RWPE2 (cell line): Measurements from ENCODE around the gene CEP104.

Experiments
- ATAC-seq: fragments of 200-7000 bp; cut with Tn5 transposase; 3 replicates; pipeline ENCODE4 v1.9.1; 2021; ENCODE audit warnings: low read depth
- DNase-seq: peaks from one replicate; pipeline ENCODE4 v3.0.0-alpha.2; 2020; ENCODE audit warnings: low spot score
- H3K27ac ChIP-seq: fragments of 450-650 bp; 2 replicates; pipeline ENCODE4 v1.5.1; 2017; ENCODE audit warnings: mild to moderate bottlenecking; ENCODE audit not compliant: poor library complexity, severe bottlenecking
- H3K27me3 ChIP-seq: fragments of 250-450 bp; sonication (Bioruptor Pico); 2 replicates; pipeline ENCODE4 v1.5.1; 2021; ENCODE audit warnings: mild to moderate bottlenecking, moderate library complexity; ENCODE audit not compliant: insufficient read depth, poor library complexity, severe bottlenecking
- H3K36me3 ChIP-seq: fragments of 250-450 bp; sonication (Bioruptor Pico); 2 replicates; pipeline ENCODE4 v1.5.1; 2020; ENCODE audit warnings: low read depth, mild to moderate bottlenecking, moderate library complexity
- H3K4me1 ChIP-seq: fragments of 250-450 bp; sonication (Bioruptor Pico); 2 replicates; pipeline ENCODE4 v1.5.1; 2021; ENCODE audit warnings: mild to moderate bottlenecking, moderate library complexity; ENCODE audit not compliant: insufficient read depth, poor library complexity, severe bottlenecking
- H3K4me3 ChIP-seq: fragments of 250-450 bp; sonication (Bioruptor Pico); 2 replicates; pipeline ENCODE4 v1.5.1; 2021; ENCODE audit warnings: mild to moderate bottlenecking, moderate library complexity; ENCODE audit not compliant: severe bottlenecking
- H3K9me3 ChIP-seq: fragments of 250-450 bp; sonication (Bioruptor Pico); 2 replicates; pipeline ENCODE4 v1.5.1; 2021; ENCODE audit warnings: mild to moderate bottlenecking, moderate library complexity; ENCODE audit not compliant: severe bottlenecking
- CTCF ChIP-seq: fragments of 450-650 bp; IDR thresholded peaks from one replicate; pipeline ENCODE4 v1.5.1; 2017; ENCODE audit warnings: mild to moderate bottlenecking, moderate library complexity; ENCODE audit not compliant: poor library complexity, severe bottlenecking

CEP104 gene

GRCh38 chr1:3785045-3785444 is 72.0 kb downstream of the CEP104 start:
- Histone ChIP-seq H3K4me1 (no peaks in the 10 kb centered on the region), H3K4me3 (no peak overlapping the region), H3K36me3 (peaks cover 65% of the 10 kb centered on the region), H3K9me3 (no peaks in the 10 kb centered on the region), H3K27me3 (no peaks in the 10 kb centered on the region), H3K27ac (no peak overlapping the region)
- TF ChIP-seq CTCF = no peak
- ATAC-seq (no peak), DNase-seq (no peak)

- Histone ChIP-seq H3K4me1 (no peaks in the 10 kb centered on the region), H3K36me3 (peaks cover 67% of the 10 kb centered on the region), H3K9me3 (no peaks in the 10 kb centered on the region), H3K4me3 (no peak overlapping the region), H3K27ac (no peak overlapping the region), H3K27me3 (no peaks in the 10 kb centered on the region)
- ATAC-seq = no peak
- TF ChIP-seq CTCF = no peak
- DNase-seq = no peak
Measured at GRCh38 chr1:3783651-3784474, 73.1 kb downstream of the CEP104 start.

- TF ChIP-seq CTCF = no peak
- H3K36me3 ChIP-seq = peaks cover 50% of the 10 kb centered on the region
- H3K9me3 ChIP-seq = no peaks in the 10 kb centered on the region
- no peak overlapping the region for H3K27ac ChIP-seq
- H3K27me3 ChIP-seq = no peaks in the 10 kb centered on the region
- DNase-seq (no peak), ATAC-seq (no peak)
- H3K4me3 ChIP-seq = no peak overlapping the region
- no peaks in the 10 kb centered on the region for H3K4me1 ChIP-seq
Measured at GRCh38 chr1:3780901-3781300, 76.1 kb downstream of the CEP104 start.

DNA sequence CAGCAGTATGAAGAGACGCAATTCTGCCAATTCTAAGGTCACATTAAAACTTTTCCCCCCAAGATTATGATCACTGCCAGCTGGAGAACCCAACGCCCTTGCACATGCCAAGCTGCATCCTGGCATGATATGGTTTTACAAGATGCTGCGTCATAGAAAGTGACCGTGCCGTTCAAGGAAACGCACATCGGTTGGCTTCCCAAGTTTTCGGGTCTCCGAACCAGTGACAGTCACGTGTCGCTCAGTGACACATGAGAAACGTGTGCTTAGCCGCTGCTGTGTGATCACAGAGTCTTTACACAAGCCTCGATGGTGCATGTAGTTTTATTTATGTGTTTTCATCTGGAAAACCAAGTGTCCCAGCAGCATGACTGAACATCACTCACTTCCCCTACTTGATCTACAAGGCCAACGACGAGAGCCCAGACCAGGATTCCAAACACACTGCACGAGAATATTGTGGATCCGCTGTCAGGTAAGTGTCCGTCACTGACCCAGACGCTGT is 77.0 kb downstream of the CEP104 start:
- H3K36me3 ChIP-seq = peaks cover 42% of the 10 kb centered on the region

More for the DNA sequence above, 77.0 kb downstream of the CEP104 start:
- no peak overlapping the region for H3K27ac ChIP-seq
- H3K4me3 ChIP-seq = no peak overlapping the region
- no peak for TF ChIP-seq CTCF
- ATAC-seq (no peak), DNase-seq (no peak)
- no peaks in the 10 kb centered on the region for H3K9me3 ChIP-seq
- H3K4me1 ChIP-seq = no peaks in the 10 kb centered on the region
- no peaks in the 10 kb centered on the region for H3K27me3 ChIP-seq
